Osteoblast (primary cell): ENCODE data around the gene PSMC2. TPM values are rescaled to one million over a fixed set of nuclear protein-coding genes. Genes with fewer than 3 reads are reported as not detected.
A peak's percentile ranks its signal among the peaks of the same experiment; 100 is the strongest.

ENCODE experiments used
- DNase-seq: peaks from one replicate; pipeline ENCODE4 v3.0.0; 2011; ENCODE audit warnings: low spot score, mixed read lengths; ENCODE audit not compliant: insufficient read length; ENCODE audit errors: missing footprints
- H2AFZ ChIP-seq: 2 replicates; pipeline ENCODE4 v1.6.0; 2011; ENCODE audit warnings: mild to moderate bottlenecking, low read length
- H3K27ac ChIP-seq: 2 replicates; pipeline ENCODE4 v1.5.1; 2011; ENCODE audit warnings: mild to moderate bottlenecking, low read depth, low read length, moderate library complexity
- H3K27me3 ChIP-seq: 2 replicates; pipeline ENCODE4 v1.6.0; 2012; ENCODE audit warnings: mild to moderate bottlenecking, control low read depth, inconsistent platforms, low read length, moderate library complexity; ENCODE audit not compliant: insufficient read depth
- H3K36me3 ChIP-seq: 2 replicates; pipeline ENCODE4 v1.5.1; 2011; ENCODE audit warnings: mild to moderate bottlenecking, low read length, control low read depth, moderate library complexity; ENCODE audit not compliant: insufficient read depth
- H3K4me1 ChIP-seq: 2 replicates; pipeline ENCODE4 v1.5.1; 2011; ENCODE audit warnings: mild to moderate bottlenecking, low read length, control low read depth, moderate library complexity; ENCODE audit not compliant: insufficient read depth
- H3K4me2 ChIP-seq: 2 replicates; pipeline ENCODE4 v1.6.0; 2011; ENCODE audit warnings: mild to moderate bottlenecking, low read length; ENCODE audit not compliant: insufficient read depth
- H3K4me3 ChIP-seq: fragments of 200-600 bp; sonication (generic); 3 replicates; pipeline ENCODE4 v1.5.1; 2012; ENCODE audit warnings: mild to moderate bottlenecking, low read length, inconsistent platforms; ENCODE audit not compliant: insufficient read depth
- H3K79me2 ChIP-seq: 2 replicates; pipeline ENCODE4 v1.6.0; 2012; ENCODE audit warnings: mild to moderate bottlenecking, low read length, control low read depth, inconsistent platforms; ENCODE audit not compliant: insufficient read depth
- H3K9me3 ChIP-seq: 2 replicates; pipeline ENCODE4 v1.5.1; 2011; ENCODE audit warnings: low read depth, low read length, control low read depth
- H4K20me1 ChIP-seq: 2 replicates; pipeline ENCODE4 v1.6.0; 2012; ENCODE audit warnings: mild to moderate bottlenecking, low read length, control low read depth; ENCODE audit not compliant: insufficient read depth
- total RNA-seq: library from RNA; depleted of rRNA; stranded (reverse); fragments of >200 nt; gene quantifications from 2 replicates; pipeline ENCODE4 v1.2.3, GENCODE V29; 2012
- TF ChIP-seq, protein P1 (sequence below): IDR thresholded peaks from 2 replicates; pipeline ENCODE4 v1.5.1; 2011; ENCODE audit warnings: mild to moderate bottlenecking, low read depth, low read length, moderate library complexity; ENCODE audit errors: extremely low read depth

Gene PSMC2
- total RNA-seq, 1 donor = 184 TPM

DNA sequence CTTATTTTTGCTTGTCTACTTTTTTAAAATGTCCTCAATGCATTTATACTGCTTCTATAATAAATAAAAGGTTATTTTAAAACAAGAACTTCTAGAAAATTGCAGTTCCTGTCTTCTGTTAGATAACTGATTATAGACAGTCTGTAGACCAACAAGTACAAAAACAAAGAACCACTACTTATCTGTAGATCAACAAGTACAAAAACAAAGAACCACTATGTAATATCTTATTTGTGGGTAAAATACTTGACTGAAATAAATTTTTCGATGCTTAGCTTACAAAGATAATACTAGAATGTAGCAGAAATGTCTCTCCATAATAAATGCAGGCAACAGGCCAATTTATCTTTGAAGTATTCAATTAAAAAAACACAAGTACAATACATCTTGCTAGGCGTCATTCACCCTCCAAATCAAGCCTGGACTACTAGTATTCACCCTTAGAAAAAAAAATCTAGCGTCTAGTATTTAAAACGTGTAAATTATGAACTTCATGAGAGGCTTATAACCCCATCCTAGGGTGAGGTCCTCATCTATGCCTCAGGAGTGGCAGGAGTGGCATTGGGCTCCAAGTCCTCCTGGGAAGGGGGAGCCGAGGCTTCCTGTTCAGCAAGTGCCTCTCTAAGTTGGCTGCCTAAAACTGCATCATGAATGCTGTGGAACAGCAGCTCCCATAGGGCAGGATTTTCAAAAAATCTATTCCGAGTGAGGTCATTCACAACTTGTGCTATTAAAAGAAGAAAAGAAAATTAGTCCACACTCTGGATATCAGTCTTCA lies 26.6 kb downstream of the PSMC2 start:
- TF ChIP-seq, protein P1, sequence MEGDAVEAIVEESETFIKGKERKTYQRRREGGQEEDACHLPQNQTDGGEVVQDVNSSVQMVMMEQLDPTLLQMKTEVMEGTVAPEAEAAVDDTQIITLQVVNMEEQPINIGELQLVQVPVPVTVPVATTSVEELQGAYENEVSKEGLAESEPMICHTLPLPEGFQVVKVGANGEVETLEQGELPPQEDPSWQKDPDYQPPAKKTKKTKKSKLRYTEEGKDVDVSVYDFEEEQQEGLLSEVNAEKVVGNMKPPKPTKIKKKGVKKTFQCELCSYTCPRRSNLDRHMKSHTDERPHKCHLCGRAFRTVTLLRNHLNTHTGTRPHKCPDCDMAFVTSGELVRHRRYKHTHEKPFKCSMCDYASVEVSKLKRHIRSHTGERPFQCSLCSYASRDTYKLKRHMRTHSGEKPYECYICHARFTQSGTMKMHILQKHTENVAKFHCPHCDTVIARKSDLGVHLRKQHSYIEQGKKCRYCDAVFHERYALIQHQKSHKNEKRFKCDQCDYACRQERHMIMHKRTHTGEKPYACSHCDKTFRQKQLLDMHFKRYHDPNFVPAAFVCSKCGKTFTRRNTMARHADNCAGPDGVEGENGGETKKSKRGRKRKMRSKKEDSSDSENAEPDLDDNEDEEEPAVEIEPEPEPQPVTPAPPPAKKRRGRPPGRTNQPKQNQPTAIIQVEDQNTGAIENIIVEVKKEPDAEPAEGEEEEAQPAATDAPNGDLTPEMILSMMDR = no peak
- Histone ChIP-seq H3K4me2 (no peak overlapping the region), H3K27me3 (peaks cover 9% of the 10 kb centered on the region), H3K9me3 (no peaks in the 10 kb centered on the region), H3K4me3 (no peak overlapping the region), H3K4me1 (no peaks in the 10 kb centered on the region), H2AFZ (no peak overlapping the region), H3K36me3 (peaks cover 7% of the 10 kb centered on the region), H3K79me2 (no peaks in the 10 kb centered on the region), H4K20me1 (no peaks in the 10 kb centered on the region), H3K27ac (no peak overlapping the region)
- DNase-seq = no peak

DNA sequence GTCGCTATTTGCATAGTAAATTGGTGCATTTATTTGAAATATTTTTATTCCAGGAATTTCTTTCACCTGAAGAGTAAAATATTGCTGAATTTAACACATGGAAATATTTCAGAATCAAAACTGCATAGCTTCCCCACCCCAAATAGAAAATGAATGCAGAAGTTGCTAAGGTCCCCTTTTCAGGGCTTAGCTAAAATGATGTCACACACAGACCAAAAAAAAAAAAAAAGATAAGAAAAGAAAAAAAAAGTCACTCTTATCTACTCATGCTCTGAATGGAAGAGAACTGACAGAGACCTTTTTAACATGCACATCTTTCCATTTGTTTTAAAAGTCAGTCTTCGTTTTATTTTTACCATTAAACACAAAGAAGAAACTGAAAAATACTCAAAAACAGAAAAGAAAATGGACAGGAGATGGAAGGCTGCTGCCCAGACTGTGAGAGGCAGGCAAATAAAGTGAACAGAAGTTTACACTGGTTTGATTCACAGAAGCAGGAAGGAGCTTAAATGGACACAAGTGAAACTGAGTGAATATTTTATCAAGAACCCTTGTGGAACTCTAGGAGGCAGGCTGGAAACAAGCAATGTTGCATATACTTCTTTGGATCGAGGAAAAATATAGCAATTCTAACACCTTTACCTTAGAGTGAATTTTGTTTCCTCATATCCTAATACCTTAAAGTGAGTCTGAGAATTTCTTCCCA lies 32.0 kb downstream of the PSMC2 start:
- H3K27me3 ChIP-seq = peaks cover 12% of the 10 kb centered on the region
- DNase-seq = no peak
- no peaks in the 10 kb centered on the region for H3K9me3 ChIP-seq
- H4K20me1 ChIP-seq = no peaks in the 10 kb centered on the region
- H3K4me3 ChIP-seq = no peak overlapping the region
- H2AFZ ChIP-seq = peak overlapping the region; percentile 35
- H3K36me3 ChIP-seq = no peaks in the 10 kb centered on the region
- H3K27ac ChIP-seq = no peak overlapping the region
- no peaks in the 10 kb centered on the region for H3K79me2 ChIP-seq
- no peaks in the 10 kb centered on the region for H3K4me1 ChIP-seq
- TF ChIP-seq, protein P1 = no peak
- no peak overlapping the region for H3K4me2 ChIP-seq

DNA sequence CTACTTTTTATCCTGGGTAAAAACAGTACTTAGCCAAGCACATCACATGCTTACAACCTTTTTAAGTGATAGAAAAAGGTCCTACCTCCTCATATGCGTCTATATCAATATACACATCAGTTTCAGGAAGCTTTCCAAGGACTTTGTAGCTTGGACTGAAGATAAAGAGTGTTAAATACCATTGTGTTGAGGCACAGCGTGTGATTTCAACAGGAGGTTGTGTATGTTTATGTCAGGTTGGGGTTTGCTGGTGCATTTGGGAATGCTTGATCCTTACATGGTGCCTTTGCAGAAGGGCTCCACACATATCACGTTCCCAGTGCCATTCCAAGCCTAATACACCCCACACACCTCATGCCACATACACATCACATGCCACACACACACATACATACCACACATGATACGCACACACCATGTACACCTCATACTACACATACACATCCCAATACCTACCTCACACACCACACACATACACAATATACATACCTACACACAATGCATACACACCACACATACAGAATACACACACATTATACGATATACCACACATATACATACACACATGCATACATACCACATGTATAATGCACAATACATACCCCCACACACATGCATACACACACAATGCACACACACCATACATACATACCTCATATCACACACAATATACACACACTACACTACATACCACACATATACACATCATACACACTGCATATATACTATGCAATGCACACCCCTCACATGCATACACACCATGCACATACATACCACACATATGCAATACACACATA lies 33.1 kb downstream of the PSMC2 start:
- H2AFZ ChIP-seq = no peak overlapping the region
- no peaks in the 10 kb centered on the region for H4K20me1 ChIP-seq
- H3K4me3 ChIP-seq = no peak overlapping the region
- TF ChIP-seq, protein P1 = no peak
- no peak overlapping the region for H3K4me2 ChIP-seq
- H3K27me3 ChIP-seq = peaks cover 12% of the 10 kb centered on the region
- no peaks in the 10 kb centered on the region for H3K79me2 ChIP-seq
- no peaks in the 10 kb centered on the region for H3K36me3 ChIP-seq
- H3K4me1 ChIP-seq = no peaks in the 10 kb centered on the region
- no peak overlapping the region for H3K27ac ChIP-seq
- no peak for DNase-seq
- no peaks in the 10 kb centered on the region for H3K9me3 ChIP-seq
